HCT116 (cell line): ENCODE results near the gene TULP4. TPM values are rescaled to one million over a fixed set of nuclear protein-coding genes. Genes with fewer than 3 reads are reported as not detected.

Experiments used
- ATAC-seq: fragments of 200-7000 bp; cut with Tn5 transposase; 2 replicates; pipeline ENCODE4 v1.9.1; 2020; ENCODE audit warnings: mild to moderate bottlenecking, moderate library complexity
- BruUV-seq: library from RNA; stranded (reverse); fragments of 400-500 nt; replicated peaks from 2 replicates; lab custom pipeline; 2021; lab: Mats Ljungman, UMichigan
- CTCF ChIA-PET: fragments of 300-600 bp; sonication (Branson Sonifier 250); formaldehyde crosslinking; loops from one replicate; lab custom pipeline; 2021; ENCODE audit warnings: antibody characterized with exemption; lab: Charles Lee
- POLR2A ChIA-PET: fragments of 300-600, 350-600 bp; sonication (Branson Sonifier 250); formaldehyde crosslinking; loops from one replicate; lab custom pipeline; 2021; ENCODE audit warnings: antibody characterized with exemption; lab: Charles Lee
- RAD21 ChIA-PET, 2 experiments: fragments of 300-600 bp; sonication (Branson Sonifier 250); formaldehyde crosslinking; loops; one replicate each; lab custom pipeline; 2023; ENCODE audit warnings: low total read pairs in 2 of 2; ENCODE audit not compliant: uncharacterized antibody in 2 of 2, unreplicated experiment in 2 of 2, low non-redundant PET in 1 of 2; lab: Charles Lee
- DNase-seq: peaks from one replicate; pipeline ENCODE4 v3.0.0-alpha.2; 2010; ENCODE audit warnings: low read depth, low spot score
- H2AFZ ChIP-seq: fragments of 200-600 bp; shearing (Covaris generic), sonication (generic); 2 replicates; pipeline ENCODE4 v1.6.1; 2017; ENCODE audit warnings: low read depth, mixed run types, mixed read lengths, antibody characterized with exemption, low read length; ENCODE audit not compliant: poor library complexity, severe bottlenecking
- H3K27ac ChIP-seq: 2 replicates; pipeline ENCODE4 v1.5.1; 2012; ENCODE audit warnings: low read depth, low read length
- H3K27me3 ChIP-seq: fragments of 200-600 bp; sonication (generic); 2 replicates; pipeline ENCODE4 v1.6.1; 2016; ENCODE audit warnings: mixed run types, low read length, mixed read lengths; ENCODE audit not compliant: insufficient read depth
- H3K36me3 ChIP-seq, 2 experiments: fragments of 200-500 bp in 1 of 2; fragments of 200-600 bp in 1 of 2; sonication (Bioruptor generic) in 1 of 2; sonication (generic) in 1 of 2; 2 replicates each; pipeline versions ENCODE4 v1.5.1 to v1.6.1; 2014 to 2016; ENCODE audit warnings: low read length in 2 of 2, inconsistent platforms in 1 of 2, mixed read lengths in 1 of 2, mixed run types in 1 of 2; ENCODE audit not compliant: insufficient read depth in 2 of 2, control insufficient read depth in 1 of 2
- H3K4me1 ChIP-seq, 2 experiments: fragments of 200-600 bp in 1 of 2; sonication (generic) in 1 of 2; 2 replicates each; pipeline versions ENCODE4 v1.5.1 to v1.6.1; 2012 to 2017; ENCODE audit warnings: low read length in 2 of 2, inconsistent platforms in 1 of 2, mild to moderate bottlenecking in 1 of 2, mixed read lengths in 1 of 2, mixed run types in 1 of 2, moderate library complexity in 1 of 2; ENCODE audit not compliant: insufficient read depth in 2 of 2, control insufficient read depth in 1 of 2
- H3K4me2 ChIP-seq: fragments of 200-600 bp; sonication (generic); 2 replicates; pipeline ENCODE4 v1.6.1; 2017; ENCODE audit warnings: mixed run types, low read length, mixed read lengths
- H3K4me3 ChIP-seq, 2 experiments: fragments of 200-600 bp in 1 of 2; sonication (generic) in 1 of 2; replicated peaks in 1 of 2; 2 replicates each; pipeline ENCODE4 v1.5.1; 2011 to 2016; ENCODE audit warnings: low read length in 2 of 2, control low read depth in 1 of 2, low read depth in 1 of 2, mild to moderate bottlenecking in 1 of 2, mixed read lengths in 1 of 2, mixed run types in 1 of 2
- H3K79me2 ChIP-seq: fragments of 200-600 bp; sonication (generic); 2 replicates; pipeline ENCODE4 v1.6.1; 2017; ENCODE audit warnings: mild to moderate bottlenecking, mixed run types, low read length, moderate library complexity, mixed read lengths; ENCODE audit not compliant: insufficient read depth
- H3K9ac ChIP-seq: fragments of 200-600 bp; sonication (generic); 2 replicates; pipeline ENCODE4 v1.6.1; 2016; ENCODE audit warnings: low read length, mixed read lengths
- H3K9me2 ChIP-seq: fragments of 200-600 bp; sonication (generic), shearing (Covaris generic); 2 replicates; pipeline ENCODE4 v1.6.1; 2017; ENCODE audit warnings: mixed run types, mild to moderate bottlenecking, moderate library complexity; ENCODE audit not compliant: insufficient read depth
- H3K9me3 ChIP-seq, 2 experiments: fragments of 200-500 bp in 1 of 2; fragments of 200-600 bp in 1 of 2; sonication (Bioruptor generic) in 1 of 2; sonication (generic) in 1 of 2; 2 replicates each; pipeline ENCODE4 v1.6.1; 2014 to 2017; ENCODE audit warnings: low read length in 2 of 2, mixed read lengths in 2 of 2, inconsistent platforms in 1 of 2, low read depth in 1 of 2, mild to moderate bottlenecking in 1 of 2, mixed run types in 1 of 2, moderate library complexity in 1 of 2; ENCODE audit not compliant: control insufficient read depth in 1 of 2, insufficient read depth in 1 of 2
- H4K20me1 ChIP-seq: fragments of 200-600 bp; sonication (generic), shearing (Covaris generic); 2 replicates; pipeline ENCODE4 v1.6.1; 2017; ENCODE audit warnings: mixed run types, mild to moderate bottlenecking, moderate library complexity; ENCODE audit not compliant: insufficient read depth
- ATF3 ChIP-seq: IDR thresholded peaks from 2 replicates; pipeline ENCODE4 v1.6.1; 2012
- CTCF ChIP-seq, 3 experiments: fragments of 200-600 bp in 1 of 3; sonication (generic) in 1 of 3; IDR thresholded peaks in 2 of 3; conservative IDR thresholded peaks in 1 of 3; 2 replicates each; pipeline ENCODE4 v1.5.1; 2012 to 2017; ENCODE audit warnings: low read depth in 2 of 3, low read length in 2 of 3, antibody characterized with exemption in 1 of 3, borderline replicate concordance in 1 of 3, control low read depth in 1 of 3, mild to moderate bottlenecking in 1 of 3, mixed read lengths in 1 of 3, mixed run types in 1 of 3, moderate library complexity in 1 of 3; ENCODE audit not compliant: insufficient read depth in 1 of 3
- EZH2phosphoT487 ChIP-seq: fragments of 200-600 bp; IDR thresholded peaks from 2 replicates; pipeline ENCODE4 v1.6.1; 2018; ENCODE audit warnings: antibody characterized with exemption, borderline replicate concordance
- JUND ChIP-seq: IDR thresholded peaks from 2 replicates; pipeline ENCODE4 v1.6.1; 2012
- ZBTB33 ChIP-seq: IDR thresholded peaks from 2 replicates; pipeline ENCODE4 v1.6.1; 2011; ENCODE audit warnings: mild to moderate bottlenecking, low read length, moderate library complexity; ENCODE audit not compliant: insufficient replicate concordance; ENCODE audit errors: extremely low read depth
- intact Hi-C: fragments of 100-400 bp; cut with micrococcal nuclease; formaldehyde crosslinking; loops from 2 replicates; pipeline ENCODE4 v1.10.0; 2022
- total RNA-seq: library from RNA; stranded (reverse); gene quantifications from one replicate; pipeline ENCODE4 v1.2.1, GENCODE V29; 2021; ENCODE audit not compliant: unreplicated experiment

The TULP4 gene
- total RNA-seq, 1 experiment from 2014 or later: 70.8 TPM

- Histone ChIP-seq H3K36me3 (peaks cover 0 to 5% of the 10 kb centered on the region in 2 experiments; a peak in 1 of 4 replicates), H3K4me2 (peak overlapping the region; percentile 64; the same call in 1 of the 2 replicates), H3K27me3 (no peaks in the 10 kb centered on the region), H3K9me3 (no peaks in the 10 kb centered on the region), H4K20me1 (no peaks in the 10 kb centered on the region), H2AFZ (no peak overlapping the region), H3K27ac (no peak overlapping the region), H3K79me2 (no peaks in the 10 kb centered on the region), H3K9me2 (no peaks in the 10 kb centered on the region), H3K4me1 (peaks cover 5 to 19% of the 10 kb centered on the region in 2 experiments; a peak in 3 of 4 replicates), H3K9ac (no peak overlapping the region), H3K4me3 (no peak overlapping the region)
- intact Hi-C loops: no loop called here
- no peak for TF ChIP-seq CTCF (IDR thresholded peaks at IDR 0.05 in 2 of 3, conservative IDR thresholded peaks at IDR 0.05 in 1 of 3; ENCODE audit: borderline replicate concordance in 1 of 3, insufficient read depth in 1 of 3, low read depth in 2 of 3, low read length in 2 of 3)
- TF ChIP-seq ZBTB33: no peak
- TF ChIP-seq JUND: no peak
- no peak for TF ChIP-seq ATF3
- TF ChIP-seq EZH2phosphoT487: no peak
- DNase-seq: no peak
- BruUV-seq: no TSS peak
- POLR2A ChIA-PET: no interaction called here
- no peak for ATAC-seq
- CTCF ChIA-PET: no interaction called here
- RAD21 ChIA-PET: no interaction called here
Observed at GRCh38 chr6:158480989-158481388, 168.7 kb downstream of the TULP4 start.
